ENCODE data around the gene CHN2. TPM values are rescaled to one million over a fixed set of nuclear protein-coding genes. Genes with fewer than 3 reads are reported as not detected.

The CHN2 gene
- total RNA-seq, 1 experiment from 2014 or later: 5.0 TPM

DNA sequence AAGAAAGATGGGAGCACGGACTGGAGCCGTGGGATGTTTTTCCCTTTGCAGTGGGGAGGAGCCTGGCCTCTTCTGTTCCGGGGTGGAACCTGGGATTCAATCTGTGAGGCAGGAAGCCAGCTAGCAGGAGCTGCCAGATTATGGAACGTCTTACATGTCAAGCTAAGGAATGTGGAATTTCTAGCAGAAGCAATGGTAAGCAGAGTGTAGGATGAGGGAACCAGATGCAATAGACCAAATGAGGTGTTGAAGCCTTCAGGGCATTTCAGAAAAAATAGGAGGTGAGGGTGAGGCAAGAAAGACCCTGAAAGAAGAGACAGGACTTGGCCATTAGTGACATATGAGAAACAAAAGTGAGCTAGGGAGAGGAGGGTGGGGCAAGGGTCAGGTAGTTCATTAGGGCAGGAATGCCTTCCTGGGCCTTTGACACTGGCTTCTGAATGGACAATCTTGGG, 105.5 kb downstream of the CHN2 start:
- Mint-ChIP-seq H3K9me3 (no peaks in the 10 kb centered on the region), H3K4me3 (no peak overlapping the region), H3K27ac (peak overlapping the region; percentile 40; the same call in 1 of the 2 replicates), H3K36me3 (no peaks in the 10 kb centered on the region), H3K4me1 (peaks cover 74% of the 10 kb centered on the region), H3K27me3 (ENCODE audit: low read depth) (no peaks in the 10 kb centered on the region)
- ATAC-seq: no peak
- DNase-seq (ENCODE audit: low spot score): no peak
- CTCF ChIA-PET: interaction anchor here (0.6 to 1.9 kb wide), 8 partner anchors 8 to 343 kb away, joined by 3 to 9 read pairs (median 4); no protein-coding TSS in a partner anchor
- TF ChIP-seq ZNF416 (CRISPR knock-in tag; IDR thresholded peaks at IDR 0.05) (no peak), ZNF232 (CRISPR knock-in tag; IDR thresholded peaks at IDR 0.05) (no peak), JAZF1 (CRISPR knock-in tag; IDR thresholded peaks at IDR 0.05) (no peak), ETV6 (CRISPR knock-in tag; IDR thresholded peaks at IDR 0.05) (no peak)
- POLR2A ChIA-PET: no interaction called here

DNA sequence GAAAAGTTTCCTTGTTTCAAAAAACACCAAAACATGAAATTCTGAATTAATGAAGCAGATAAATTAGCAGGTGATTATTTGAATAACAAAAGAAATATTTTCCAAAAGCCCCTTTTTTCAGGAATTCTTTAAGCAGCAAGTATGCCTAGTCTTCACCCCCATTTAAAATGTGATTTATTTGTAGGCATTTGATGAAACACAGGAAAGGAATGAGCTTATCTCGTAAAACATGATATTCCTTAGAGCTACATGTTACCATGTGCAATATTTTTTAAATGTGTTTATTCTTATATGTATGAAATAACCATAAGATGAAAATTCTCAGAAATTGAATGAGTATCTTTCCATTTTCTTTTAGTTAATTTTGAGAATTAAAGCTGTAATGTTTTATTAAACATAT, 106.1 kb downstream of the CHN2 start:
- CTCF ChIA-PET: interaction anchor here (0.7 to 1.9 kb wide), 7 partner anchors 9 to 344 kb away, joined by 3 to 9 read pairs (median 5); no protein-coding TSS in a partner anchor
- H3K27ac Mint-ChIP-seq: no peak overlapping the region
- ATAC-seq (no peak), DNase-seq (ENCODE audit: low spot score) (no peak)
- POLR2A ChIA-PET: no interaction called here
- H3K9me3 Mint-ChIP-seq: no peaks in the 10 kb centered on the region
- TF ChIP-seq, protein P1, sequence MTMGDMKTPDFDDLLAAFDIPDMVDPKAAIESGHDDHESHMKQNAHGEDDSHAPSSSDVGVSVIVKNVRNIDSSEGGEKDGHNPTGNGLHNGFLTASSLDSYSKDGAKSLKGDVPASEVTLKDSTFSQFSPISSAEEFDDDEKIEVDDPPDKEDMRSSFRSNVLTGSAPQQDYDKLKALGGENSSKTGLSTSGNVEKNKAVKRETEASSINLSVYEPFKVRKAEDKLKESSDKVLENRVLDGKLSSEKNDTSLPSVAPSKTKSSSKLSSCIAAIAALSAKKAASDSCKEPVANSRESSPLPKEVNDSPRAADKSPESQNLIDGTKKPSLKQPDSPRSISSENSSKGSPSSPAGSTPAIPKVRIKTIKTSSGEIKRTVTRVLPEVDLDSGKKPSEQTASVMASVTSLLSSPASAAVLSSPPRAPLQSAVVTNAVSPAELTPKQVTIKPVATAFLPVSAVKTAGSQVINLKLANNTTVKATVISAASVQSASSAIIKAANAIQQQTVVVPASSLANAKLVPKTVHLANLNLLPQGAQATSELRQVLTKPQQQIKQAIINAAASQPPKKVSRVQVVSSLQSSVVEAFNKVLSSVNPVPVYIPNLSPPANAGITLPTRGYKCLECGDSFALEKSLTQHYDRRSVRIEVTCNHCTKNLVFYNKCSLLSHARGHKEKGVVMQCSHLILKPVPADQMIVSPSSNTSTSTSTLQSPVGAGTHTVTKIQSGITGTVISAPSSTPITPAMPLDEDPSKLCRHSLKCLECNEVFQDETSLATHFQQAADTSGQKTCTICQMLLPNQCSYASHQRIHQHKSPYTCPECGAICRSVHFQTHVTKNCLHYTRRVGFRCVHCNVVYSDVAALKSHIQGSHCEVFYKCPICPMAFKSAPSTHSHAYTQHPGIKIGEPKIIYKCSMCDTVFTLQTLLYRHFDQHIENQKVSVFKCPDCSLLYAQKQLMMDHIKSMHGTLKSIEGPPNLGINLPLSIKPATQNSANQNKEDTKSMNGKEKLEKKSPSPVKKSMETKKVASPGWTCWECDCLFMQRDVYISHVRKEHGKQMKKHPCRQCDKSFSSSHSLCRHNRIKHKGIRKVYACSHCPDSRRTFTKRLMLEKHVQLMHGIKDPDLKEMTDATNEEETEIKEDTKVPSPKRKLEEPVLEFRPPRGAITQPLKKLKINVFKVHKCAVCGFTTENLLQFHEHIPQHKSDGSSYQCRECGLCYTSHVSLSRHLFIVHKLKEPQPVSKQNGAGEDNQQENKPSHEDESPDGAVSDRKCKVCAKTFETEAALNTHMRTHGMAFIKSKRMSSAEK (CRISPR knock-in tag; IDR thresholded peaks at IDR 0.05; ENCODE audit: borderline replicate concordance): no peak
- TF ChIP-seq, protein P2, sequence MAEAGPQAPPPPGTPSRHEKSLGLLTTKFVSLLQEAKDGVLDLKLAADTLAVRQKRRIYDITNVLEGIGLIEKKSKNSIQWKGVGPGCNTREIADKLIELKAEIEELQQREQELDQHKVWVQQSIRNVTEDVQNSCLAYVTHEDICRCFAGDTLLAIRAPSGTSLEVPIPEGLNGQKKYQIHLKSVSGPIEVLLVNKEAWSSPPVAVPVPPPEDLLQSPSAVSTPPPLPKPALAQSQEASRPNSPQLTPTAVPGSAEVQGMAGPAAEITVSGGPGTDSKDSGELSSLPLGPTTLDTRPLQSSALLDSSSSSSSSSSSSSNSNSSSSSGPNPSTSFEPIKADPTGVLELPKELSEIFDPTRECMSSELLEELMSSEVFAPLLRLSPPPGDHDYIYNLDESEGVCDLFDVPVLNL (CRISPR knock-in tag; IDR thresholded peaks at IDR 0.05; ENCODE audit: borderline replicate concordance, low read depth): no peak
- TF ChIP-seq ATF1 (CRISPR knock-in tag; IDR thresholded peaks at IDR 0.05): no peak
- peaks cover 77% of the 10 kb centered on the region for H3K4me1 Mint-ChIP-seq
- no peak overlapping the region for H3K4me3 Mint-ChIP-seq
- H3K27me3 Mint-ChIP-seq (ENCODE audit: low read depth): no peaks in the 10 kb centered on the region
- no peaks in the 10 kb centered on the region for H3K36me3 Mint-ChIP-seq

DNA sequence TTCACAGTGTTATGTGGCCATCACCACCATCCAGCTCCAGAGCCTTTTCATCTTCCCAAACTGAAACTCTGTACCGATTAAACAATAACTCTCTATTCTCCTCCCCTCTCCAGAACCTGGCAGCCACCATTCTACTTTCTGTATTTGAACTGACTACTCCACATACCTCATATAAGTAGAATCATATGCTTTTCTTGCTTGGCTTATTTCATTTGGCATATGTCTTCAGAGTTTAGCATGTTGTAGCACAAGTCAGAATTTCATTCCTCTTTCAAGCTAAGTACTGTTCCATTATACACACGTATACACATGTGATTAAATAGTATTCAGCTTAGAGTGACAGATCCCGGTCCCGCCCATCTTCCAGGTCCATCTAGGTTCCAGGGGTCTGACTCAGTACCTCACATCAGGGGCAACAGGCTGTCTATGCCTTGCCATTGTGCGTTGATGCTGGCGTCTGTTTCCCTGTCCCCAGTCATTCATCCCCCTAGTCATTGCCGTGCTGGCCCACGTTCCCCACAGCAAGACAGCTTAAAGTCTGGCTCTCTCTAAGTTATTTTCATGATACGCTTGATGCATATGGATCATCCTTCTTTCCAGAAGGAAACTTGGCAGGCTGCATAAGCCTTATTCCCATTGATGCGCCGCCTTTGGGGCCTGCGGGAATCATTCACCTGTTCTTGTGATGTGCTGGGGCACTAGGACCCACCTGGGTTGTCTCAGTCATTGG, 108.3 kb downstream of the CHN2 start:
- POLR2A ChIA-PET: no interaction called here
- CTCF ChIA-PET: interaction anchor here (1.2 kb wide), 1 partner anchor 10 kb away, joined by 3 read pairs; no protein-coding TSS in a partner anchor
- Mint-ChIP-seq H3K27me3 (ENCODE audit: low read depth) (no peaks in the 10 kb centered on the region), H3K36me3 (no peaks in the 10 kb centered on the region), H3K9me3 (no peaks in the 10 kb centered on the region), H3K4me1 (peaks cover 76% of the 10 kb centered on the region), H3K4me3 (no peak overlapping the region), H3K27ac (no peak overlapping the region)
- TF ChIP-seq ATF1 (CRISPR knock-in tag; IDR thresholded peaks at IDR 0.05) (no peak), CREM (CRISPR knock-in tag; IDR thresholded peaks at IDR 0.05) (no peak), ATF6 (CRISPR knock-in tag; IDR thresholded peaks at IDR 0.05) (no peak), ATF3 (CRISPR knock-in tag; conservative IDR thresholded peaks at IDR 0.05) (no peak), ETV6 (CRISPR knock-in tag; IDR thresholded peaks at IDR 0.05) (no peak), ERG (CRISPR knock-in tag; IDR thresholded peaks at IDR 0.05) (no peak), IRF1 (CRISPR knock-in tag; IDR thresholded peaks at IDR 0.05) (no peak), MXD4 (CRISPR knock-in tag; IDR thresholded peaks at IDR 0.05; ENCODE audit: borderline replicate concordance) (no peak), GTF2I (CRISPR knock-in tag; conservative IDR thresholded peaks at IDR 0.05) (no peak), ZNF232 (CRISPR knock-in tag; IDR thresholded peaks at IDR 0.05) (no peak)
- TF ChIP-seq, protein P3, sequence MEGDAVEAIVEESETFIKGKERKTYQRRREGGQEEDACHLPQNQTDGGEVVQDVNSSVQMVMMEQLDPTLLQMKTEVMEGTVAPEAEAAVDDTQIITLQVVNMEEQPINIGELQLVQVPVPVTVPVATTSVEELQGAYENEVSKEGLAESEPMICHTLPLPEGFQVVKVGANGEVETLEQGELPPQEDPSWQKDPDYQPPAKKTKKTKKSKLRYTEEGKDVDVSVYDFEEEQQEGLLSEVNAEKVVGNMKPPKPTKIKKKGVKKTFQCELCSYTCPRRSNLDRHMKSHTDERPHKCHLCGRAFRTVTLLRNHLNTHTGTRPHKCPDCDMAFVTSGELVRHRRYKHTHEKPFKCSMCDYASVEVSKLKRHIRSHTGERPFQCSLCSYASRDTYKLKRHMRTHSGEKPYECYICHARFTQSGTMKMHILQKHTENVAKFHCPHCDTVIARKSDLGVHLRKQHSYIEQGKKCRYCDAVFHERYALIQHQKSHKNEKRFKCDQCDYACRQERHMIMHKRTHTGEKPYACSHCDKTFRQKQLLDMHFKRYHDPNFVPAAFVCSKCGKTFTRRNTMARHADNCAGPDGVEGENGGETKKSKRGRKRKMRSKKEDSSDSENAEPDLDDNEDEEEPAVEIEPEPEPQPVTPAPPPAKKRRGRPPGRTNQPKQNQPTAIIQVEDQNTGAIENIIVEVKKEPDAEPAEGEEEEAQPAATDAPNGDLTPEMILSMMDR (IDR thresholded peaks at IDR 0.05): no peak
- ATAC-seq (no peak), DNase-seq (ENCODE audit: low spot score) (no peak)

Measured in WTC11 (cell line).